Measurements from ENCODE around the gene FBXO28.

The FBXO28 gene

DNA sequence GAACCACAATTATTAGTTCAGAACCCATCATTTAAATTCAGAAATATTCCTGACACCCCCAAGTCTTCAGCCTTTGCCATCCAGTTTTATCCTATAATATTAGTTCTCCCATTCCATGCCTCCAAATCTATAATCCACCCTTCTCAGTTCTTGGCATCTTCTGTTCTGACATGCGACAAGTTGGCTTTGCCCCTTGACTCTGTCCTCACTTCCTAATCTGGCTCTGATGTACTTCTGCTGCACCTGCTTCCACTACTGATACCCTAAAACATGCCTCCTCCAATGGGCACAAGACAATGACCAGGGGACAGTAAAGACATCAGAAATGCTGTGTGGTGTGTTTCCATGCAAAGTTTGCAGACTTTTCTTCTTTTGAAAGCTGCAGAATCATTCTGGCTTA is 17.1 kb upstream of the FBXO28 start:
- no peak for DNase-seq

DNA sequence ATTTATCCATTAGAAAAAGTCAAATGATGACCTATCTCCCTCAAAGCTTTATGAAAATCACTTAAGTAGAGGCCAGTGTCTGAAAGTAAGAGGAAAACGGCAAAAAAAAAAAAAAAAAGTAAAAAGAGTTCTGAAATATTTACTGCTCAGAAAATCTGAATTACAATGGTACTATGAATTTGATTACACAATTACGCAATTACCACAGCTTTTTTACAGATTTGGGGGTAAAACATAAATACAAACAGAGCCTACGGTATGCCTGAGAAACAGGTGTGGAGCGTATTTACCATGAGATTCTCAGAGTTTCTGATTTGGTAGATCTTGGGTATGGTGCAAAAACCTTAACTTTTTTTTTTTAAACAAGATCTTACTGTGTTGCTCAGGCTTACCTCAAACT is 15.9 kb upstream of the FBXO28 start:
- no peak for DNase-seq

DNA sequence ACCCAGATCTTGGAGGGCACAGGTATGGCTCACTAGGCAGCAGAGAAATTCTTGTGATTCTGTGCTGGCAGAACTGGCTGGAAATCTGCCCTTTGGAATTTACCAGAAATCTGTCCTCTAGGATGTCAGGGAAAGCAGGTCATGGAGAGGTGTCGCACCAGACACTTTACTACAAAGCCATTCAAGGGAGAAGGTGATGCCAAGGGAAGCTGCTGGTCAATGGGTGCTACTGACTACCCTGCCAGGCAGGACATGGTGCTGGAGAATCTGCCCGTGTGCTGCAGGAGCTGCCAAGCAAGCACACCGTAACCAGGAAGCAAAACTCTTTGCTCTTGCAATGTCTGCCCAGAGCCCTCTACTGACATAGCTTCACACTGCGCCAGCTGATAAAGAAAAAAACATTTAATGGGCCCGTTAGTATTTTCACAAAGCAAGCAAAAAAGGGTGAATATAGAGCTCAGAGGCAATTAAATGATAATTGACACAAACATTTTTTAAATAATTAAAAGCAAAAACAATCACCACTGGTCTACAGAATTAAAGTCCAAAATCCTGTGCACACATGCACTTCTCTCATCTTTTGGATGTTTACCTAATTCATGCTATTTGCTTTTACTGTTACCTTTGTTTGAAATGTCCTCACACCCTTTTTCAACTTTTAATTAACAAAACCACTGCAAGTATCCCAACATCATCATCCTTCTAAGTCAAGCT is 7.2 kb upstream of the FBXO28 start:
- DNase-seq, result no peak

DNA sequence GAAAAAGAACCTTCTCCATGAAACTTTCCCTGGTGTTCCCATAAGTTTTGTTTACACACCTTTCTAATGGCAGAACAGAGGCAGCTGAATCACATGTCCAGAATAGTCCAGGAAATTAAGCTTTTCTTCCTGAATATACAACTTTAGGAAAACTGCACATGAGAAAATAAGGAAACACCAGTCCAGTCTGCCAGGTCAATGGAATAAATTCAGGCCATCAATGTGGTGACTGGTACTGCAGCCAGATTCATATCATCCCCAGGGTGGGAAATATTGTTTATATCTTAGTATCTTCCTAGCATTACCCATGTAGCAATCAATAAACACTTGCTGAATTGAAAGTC is 6.7 kb upstream of the FBXO28 start:
- no peak for DNase-seq

DNA sequence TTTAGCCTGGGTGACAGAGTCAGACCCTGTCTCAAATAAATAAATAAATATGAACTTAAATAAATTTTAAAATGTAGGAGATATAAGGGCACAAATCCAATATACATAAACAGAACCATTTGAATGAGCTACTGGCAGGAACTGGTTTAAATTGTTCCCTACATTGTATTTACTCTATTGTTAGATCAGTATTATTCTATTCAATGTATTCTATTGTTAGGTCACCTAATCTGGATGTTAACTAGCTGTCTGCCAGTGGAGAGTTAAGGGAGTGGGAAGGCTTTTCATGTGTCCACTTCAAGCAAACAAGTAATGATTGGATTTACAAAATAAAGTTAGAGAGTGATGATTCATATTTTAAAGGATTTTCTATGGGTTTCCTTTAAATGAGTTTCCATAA is 4.9 kb upstream of the FBXO28 start:
- DNase-seq, result no peak

DNA sequence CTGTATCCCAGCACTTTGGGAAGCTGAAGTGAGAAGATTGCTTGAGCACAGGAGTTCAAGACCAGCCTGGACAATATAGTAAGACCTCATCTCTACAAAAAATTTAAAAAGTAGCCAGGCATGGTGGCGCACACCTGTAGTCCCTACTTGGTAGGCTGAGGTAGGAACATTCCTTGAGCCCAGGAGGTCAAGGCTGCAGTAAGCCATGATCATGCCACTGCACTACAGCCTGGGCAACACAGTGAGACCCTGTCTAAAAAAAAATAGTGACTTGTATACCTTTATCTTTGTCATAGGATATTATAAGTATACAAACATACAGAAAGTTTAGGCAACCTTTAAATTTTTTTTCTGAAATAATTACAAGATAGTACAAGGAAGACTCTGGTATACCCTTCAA is 3.9 kb upstream of the FBXO28 start:
- no peak for DNase-seq

DNA sequence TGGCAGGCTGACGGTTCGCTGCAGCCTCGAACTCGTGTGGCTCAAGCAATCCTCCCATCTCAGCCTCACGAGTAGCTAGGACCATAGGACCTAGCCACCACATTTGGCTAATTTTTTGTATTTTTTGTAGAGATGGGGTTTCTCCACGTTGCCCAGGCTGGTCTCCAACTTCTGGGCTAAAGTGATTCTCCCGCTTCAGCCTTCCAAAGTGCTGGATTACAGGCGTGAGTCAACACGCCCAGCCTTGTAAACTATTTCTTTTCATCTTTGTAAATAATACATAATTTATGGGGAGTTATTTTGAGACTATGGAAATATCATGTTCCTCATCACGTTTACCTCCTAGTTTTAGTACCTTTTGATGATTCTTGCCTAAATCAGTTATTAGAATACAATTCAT is 906 bp upstream of the FBXO28 start:
- DNase-seq, result no peak

DNA sequence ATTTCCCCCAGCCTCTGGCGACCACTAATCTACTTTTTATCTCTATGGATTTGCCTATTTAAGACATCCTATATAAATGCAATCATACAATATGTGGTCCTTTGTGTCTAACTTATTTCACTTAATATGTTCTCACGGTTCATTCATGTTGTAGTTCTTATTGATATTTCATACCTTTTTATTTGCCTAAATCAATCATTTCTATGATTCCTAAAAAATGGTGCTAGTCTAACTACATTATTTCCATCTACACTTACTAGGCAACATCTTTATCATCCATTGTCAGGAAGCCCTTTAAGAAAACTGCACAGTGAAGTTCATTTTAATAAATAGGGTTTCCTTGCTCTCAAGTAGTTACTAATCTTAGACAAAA is 380 bp upstream of the FBXO28 start:
- DNase-seq, result no peak

DNA sequence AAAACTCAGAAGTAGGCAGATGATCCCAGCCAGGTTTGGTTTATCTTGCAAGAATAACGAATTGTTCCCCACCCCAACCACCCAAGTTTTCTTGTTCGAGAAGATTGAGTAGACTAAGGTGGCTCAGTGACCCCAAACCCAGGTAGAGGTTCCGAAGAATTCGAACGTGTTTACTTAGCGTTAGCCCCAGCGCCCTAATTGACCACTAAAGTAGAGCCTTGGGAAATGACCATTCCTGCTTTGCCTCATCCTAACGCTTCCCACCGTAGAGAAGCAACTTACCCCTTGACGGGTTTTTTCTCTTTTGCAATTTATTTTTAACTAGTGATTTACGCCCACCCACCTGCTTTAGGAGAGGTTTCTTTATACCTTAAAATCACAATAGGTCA is 870 bp downstream of the FBXO28 start:
- no peak for DNase-seq

DNA sequence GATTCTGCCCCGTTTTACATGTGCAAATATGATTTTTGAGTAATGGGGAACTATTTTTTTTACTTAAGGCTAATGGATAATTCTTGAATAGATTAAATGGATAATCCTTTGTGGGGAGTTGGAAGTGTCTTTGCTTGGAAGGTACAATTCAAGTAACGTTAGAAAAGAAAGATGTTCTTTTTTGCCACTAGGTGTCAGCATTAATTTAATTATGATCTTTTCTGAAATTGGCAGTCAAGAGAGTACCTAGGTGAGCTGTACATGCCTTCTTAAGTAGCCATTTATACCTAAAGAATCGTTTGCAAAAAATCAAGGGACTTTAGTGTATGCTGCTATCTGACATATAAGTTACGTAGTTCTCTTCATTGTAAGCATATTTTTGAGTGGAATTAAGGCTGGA is 2.2 kb downstream of the FBXO28 start:
- no peak for DNase-seq

DNA sequence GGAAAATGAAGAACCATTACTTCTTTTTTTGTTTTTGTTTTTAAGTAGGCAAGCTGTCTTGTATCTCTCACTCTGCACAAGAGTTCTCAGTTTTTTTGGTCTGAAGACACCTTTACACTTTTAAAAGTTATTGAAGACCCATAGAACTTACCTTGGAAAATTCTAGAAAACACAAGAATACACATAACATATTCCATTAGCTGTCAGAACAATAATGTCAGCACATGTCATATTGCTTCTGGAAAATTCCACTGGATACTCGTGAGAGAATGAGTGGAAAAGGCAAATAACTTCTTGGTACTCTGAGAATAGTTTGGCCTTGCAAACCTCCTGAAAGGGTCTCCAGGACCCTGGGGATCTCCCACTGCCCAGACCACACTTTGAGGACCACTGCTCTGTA is 4.8 kb downstream of the FBXO28 start:
- DNase-seq, result no peak

DNA sequence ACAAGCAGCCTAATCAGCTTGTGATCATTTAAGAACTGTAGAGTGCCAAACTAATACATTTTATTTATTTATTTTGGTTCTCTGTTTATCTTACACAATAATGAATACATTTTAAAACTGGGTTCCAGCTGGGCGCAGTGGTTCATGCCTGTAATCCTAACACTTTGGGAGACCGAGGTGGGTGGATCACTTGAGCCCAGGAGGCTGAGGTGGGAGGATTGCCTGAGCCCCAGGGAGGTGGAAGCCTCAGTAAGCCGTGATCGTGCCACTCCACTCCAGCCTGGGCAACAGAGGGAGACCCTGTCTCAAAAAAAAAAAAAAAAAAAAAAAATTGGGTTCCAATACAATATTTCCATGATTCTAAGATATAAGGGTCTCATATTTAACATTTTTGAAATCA is 9.2 kb downstream of the FBXO28 start:
- DNase-seq, result no peak

DNA sequence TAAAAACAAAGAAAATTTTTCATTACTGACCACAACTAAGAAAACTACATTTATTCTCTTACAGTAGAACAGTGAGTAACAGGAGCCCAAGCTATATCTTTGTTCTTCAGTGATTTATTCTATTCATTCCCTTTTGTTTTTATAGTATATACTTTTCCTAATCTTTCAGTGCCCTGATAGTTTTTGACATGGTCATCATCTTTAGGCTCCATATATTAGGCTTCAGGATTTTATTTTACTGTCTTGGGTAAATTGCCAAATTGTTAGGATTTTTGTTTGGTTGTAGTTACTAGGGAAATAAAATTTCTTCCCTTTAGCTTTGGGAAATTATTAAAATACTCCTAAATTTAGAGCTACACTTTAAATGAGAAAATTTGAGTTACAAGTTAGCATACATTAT is 10.3 kb downstream of the FBXO28 start:
- DNase-seq, result no peak

DNA sequence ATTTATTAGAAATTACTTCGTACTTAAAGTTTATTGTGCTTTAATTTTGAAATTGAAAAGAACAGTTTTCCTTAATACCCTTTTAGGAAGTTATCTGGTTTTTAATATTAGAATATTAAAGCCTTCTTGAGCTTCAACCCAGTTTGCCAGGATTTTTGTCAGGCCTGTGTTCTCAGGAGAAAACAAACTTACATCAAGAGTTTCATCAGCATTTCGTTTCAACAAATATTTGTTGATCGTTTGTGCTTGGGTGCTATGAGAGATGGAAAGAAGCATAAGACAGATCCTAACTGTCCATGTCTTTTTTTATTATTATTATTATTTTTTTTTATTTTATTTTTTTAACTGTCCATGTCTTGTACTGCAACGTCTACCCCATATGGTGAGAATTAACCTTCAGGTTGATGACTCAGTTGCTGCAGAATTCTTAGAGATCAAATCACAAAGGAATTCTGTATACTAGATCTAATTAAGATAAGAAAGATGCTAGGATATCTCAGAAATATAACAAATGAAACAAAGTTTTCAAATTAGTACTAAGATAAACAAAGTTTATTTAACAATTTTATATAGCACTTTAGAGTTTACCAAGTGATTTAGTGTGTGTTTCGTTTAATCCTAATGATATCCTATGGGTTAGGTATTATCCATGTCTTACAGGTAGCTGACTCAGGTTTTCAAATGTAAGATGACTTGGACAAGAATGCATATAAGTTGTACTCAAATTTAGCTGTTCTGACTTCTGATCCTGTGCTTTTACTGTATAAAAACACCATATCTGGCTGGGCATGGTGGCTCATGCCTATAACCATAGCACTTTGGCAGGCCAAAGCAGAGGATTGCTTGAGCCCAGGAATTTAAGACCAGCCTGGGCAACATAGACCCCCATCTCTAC is 14.3 kb downstream of the FBXO28 start:
- DNase-seq, result no peak

DNA sequence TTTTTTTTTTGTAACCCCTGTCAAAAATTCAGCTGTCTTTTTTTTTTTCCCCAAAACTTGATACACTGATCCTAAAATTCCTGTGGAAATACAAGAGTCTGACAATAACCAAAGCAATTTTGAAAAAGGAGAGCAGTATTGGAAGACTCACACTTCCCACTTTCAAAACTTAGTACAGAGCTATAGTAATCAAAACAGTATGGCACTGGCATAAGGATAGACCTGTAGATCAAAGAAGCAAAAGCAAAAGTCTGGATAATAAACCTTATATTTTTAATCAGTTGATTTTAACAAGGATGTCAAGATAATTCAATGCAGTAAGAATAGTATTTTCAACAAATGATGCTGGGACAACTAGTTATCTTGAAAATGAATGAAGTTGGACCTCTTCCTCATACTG is 17.3 kb downstream of the FBXO28 start:
- DNase-seq, result no peak

DNA sequence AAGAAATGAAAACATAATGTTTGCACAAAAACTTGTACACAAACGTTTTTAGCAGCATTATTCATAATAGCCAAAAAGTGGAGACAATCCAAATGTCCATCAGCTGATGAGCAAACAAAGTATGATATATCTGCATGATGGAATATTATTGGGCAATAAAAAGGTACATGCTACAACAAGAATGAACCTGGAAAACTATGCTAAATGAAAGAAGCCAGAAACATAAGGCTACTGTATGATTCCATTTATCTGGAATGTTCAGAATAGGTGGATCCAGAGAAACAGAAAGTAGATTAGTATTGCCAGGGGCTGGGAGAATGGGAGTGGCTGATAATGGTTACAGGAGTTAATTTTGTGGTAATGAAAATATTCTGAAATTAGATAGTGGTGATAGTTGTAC is 19.0 kb downstream of the FBXO28 start:
- no peak for DNase-seq

DNA sequence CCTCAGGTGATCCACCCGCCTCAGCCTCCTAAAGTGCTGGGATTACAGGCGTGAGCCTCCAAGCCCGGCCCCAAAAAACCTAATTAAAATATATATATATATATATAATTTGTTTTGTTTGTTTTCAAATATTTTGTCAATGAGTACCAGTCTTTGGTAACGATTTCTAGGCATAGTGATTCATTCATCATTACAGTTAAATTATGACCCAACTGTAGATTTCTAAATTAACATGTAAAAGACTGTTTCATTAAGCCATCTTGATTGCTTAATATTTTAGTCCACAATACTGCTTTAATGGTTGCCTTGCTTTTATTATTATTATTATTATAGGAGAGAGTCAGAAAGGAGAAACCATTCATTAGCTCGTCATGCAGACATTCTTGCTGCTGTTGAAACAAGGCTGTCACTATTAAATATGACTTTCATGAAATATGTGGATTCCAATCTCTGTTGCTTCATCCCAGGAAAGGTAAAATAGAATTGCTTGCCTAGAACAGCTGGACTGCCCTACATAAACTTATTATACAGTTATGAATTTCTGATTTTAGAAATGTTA is 19.9 kb downstream of the FBXO28 start:
- DNase-seq, result no peak

DNA sequence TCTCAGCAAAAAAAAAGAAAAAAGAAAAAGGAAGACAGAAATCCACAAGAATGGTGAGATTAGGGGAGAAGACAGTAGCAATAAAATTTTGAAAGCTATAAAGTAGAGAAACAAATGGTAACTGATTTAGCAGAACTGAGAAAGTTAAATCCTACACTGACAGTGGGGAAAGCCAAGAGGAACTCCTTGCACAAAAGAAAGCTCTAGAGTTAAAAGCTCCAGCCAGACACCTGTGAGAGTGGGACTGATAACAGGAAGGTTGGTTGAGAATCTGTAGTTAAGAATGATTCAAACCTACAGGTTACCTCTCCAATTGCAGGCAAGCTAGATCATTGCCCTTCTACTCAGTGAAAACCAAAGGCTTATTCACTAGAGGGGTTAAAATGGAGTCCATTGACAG is 23.6 kb downstream of the FBXO28 start:
- DNase-seq, result no peak

DNA sequence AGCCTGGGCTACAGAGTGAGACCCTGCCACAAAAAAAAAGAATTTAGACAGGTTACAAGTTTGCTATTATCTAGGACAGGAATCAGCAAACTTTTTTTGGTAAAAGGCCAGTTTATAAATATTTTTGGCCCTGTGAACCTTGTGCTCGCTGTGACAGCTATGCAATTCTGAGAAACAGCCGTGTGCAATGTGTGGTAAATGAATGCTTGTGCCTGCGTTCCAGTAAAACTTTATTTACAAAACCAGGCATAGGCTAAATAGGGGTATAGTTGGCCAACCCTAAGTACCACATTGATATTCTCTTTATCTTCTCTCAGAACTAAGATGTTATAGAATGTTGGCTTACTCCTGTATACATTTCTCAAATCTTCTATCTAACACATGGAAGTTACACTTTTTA is 24.3 kb downstream of the FBXO28 start:
- DNase-seq, result no peak

DNA sequence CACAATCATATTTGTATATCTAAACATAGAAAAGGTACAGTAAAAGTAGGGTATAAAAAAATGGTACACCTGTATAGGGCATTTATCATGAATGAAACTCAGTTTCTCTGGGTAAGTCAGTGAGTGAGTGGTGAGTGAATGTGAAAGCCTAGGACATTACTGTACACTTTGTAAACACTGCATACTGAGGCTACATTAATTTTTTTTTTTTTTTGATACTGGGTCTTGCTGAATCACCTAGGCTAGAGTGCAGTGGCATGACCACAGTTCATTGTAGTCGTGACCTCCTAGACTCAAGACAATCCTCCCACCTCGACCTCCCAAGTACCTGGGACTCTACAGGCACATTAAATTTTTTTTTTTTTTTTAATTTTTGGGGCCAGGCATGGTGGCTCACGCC is 27.8 kb downstream of the FBXO28 start:
- no peak for DNase-seq

DNA sequence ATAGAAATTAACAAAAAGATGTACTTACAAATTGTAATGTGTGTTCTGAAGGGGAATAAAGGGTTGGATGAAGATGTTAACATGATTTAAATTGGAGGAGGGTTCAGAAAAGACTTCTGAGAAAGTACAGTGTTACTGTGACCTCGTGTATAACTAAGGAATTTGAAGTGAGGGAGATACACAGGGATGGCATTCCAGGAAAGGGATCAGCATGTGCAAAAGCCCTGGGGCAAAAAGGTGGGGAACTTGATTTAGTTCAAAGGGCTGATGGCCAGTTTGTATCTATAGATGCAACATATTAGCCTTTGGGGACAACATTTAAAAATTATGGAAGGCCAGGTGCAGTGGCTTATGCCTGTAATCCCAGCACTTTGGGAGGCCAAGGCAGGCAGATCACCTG is 35.8 kb downstream of the FBXO28 start:
- no peak for DNase-seq

DNA sequence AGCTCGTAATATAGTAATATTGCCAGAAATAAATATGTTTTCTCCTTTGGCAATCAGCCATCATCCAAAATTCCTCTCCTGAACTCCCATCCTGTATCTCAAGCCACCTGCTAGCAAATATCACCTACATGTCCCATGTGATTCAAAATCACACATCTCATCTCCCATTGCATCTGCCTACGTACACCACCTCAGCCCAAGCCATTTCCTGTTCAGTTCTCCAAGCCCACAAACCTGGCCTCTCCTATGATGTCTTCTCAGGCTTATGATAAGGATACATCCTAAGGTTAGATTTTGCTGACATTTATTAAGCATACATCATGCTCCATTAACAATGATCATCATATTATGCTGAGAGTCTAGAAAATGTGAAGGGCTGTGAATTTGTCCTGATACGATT is 37.2 kb downstream of the FBXO28 start:
- no peak for DNase-seq

DNA sequence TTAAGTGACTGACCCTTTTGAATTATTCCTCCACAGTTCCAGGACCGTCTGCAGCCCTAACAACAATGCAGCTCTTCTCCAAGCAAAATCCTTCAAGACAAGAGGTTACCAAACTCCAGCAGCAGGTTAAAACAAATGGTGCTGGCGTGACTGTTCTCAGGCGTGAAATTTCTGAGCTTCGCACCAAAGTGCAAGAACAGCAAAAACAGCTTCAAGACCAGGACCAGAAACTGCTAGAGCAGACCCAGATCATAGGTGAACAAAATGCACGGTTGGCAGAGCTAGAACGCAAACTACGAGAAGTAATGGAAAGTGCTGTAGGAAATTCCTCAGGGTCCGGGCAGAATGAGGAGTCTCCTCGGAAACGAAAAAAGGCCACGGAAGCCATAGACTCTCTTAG is 43.4 kb downstream of the FBXO28 start:
- no peak for DNase-seq

DNA sequence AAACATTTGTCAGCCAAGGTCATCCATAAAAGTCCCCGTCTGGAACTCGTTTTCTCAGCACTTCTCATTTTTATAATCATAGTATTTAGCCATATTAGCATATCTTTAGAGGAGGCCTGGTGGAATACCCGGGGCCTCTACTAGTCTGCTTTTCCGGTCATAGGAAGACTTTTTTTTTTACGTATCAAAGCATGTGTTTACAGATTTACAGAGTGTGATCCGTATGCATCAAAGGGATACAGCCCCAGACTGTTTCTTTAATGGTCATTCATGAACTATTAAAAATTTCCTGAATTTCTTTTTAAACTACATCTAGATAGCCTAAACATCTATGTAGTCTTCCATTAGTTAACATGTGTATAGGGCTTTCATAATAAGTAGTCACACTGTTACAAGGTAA is 45.6 kb downstream of the FBXO28 start:
- no peak for DNase-seq

Measured in activated CD4-positive, CD25-positive, alpha-beta regulatory T cell treated with anti-CD3 and anti-CD28 coated beads, Interleukin-2, amount 50 U/mL, for 72 hours (primary cell).